T47D (cell line): Measurements from ENCODE around the gene CCDC85C.

Experiments used
- DNase-seq, 2 experiments: peaks; one replicate each; pipeline versions ENCODE4 v3.0.0 to v3.0.0-alpha.2; 2011 to 2012; ENCODE audit warnings: low read depth in 1 of 2, low spot score in 1 of 2
- JUND ChIP-seq: IDR thresholded peaks from 2 replicates; pipeline ENCODE4 v1.6.1; 2012; ENCODE audit warnings: low read depth
- in situ Hi-C: cut with HindIII; loops from 2 replicates; pipeline ENCODE4 v1.10.0; 2016; ENCODE audit warnings: low sequenced_read_pairs, low pct_unique_long_range_greater_than_20kb

CCDC85C gene

GRCh38 chr14:99576761-99577705, 27.0 kb downstream of the CCDC85C start:
- in situ Hi-C loops, result no loop called here
- no peak for DNase-seq
- TF ChIP-seq JUND, result no peak

- in situ Hi-C loops, result no loop called here
- no peak for TF ChIP-seq JUND
- DNase-seq, result peak in 1 of 2 experiments; percentile 87
Measured at GRCh38 chr14:99576304-99576703, 27.7 kb downstream of the CCDC85C start.

- in situ Hi-C loops, result no loop called here
- no peak for DNase-seq
- no peak for TF ChIP-seq JUND
Measured at GRCh38 chr14:99575043-99576023, 28.7 kb downstream of the CCDC85C start.

GRCh38 chr14:99574099-99574880, 29.7 kb downstream of the CCDC85C start:
- TF ChIP-seq JUND, result no peak
- DNase-seq, result peak in 1 of 2 experiments; percentile 86
- in situ Hi-C loops, result no loop called here

GRCh38 chr14:99573436-99574098, 30.4 kb downstream of the CCDC85C start:
- DNase-seq, result no peak
- no peak for TF ChIP-seq JUND
- in situ Hi-C loops, result no loop called here

- in situ Hi-C loops, result no loop called here
- no peak for TF ChIP-seq JUND
- DNase-seq, result no peak
Measured at GRCh38 chr14:99573000-99573330, 31.0 kb downstream of the CCDC85C start.

GRCh38 chr14:99572173-99572999, 31.6 kb downstream of the CCDC85C start:
- no peak for DNase-seq
- in situ Hi-C loops, result no loop called here
- TF ChIP-seq JUND, result no peak

- peak in 1 of 2 experiments; percentile 48 for DNase-seq
- in situ Hi-C loops, result no loop called here
- TF ChIP-seq JUND, result no peak
Measured at GRCh38 chr14:99571303-99571986, 32.6 kb downstream of the CCDC85C start.

GRCh38 chr14:99570544-99571302, 33.3 kb downstream of the CCDC85C start:
- TF ChIP-seq JUND, result no peak
- no peak for DNase-seq
- in situ Hi-C loops, result no loop called here
